ENCODE results near the gene PAPLN.

PAPLN gene

DNA sequence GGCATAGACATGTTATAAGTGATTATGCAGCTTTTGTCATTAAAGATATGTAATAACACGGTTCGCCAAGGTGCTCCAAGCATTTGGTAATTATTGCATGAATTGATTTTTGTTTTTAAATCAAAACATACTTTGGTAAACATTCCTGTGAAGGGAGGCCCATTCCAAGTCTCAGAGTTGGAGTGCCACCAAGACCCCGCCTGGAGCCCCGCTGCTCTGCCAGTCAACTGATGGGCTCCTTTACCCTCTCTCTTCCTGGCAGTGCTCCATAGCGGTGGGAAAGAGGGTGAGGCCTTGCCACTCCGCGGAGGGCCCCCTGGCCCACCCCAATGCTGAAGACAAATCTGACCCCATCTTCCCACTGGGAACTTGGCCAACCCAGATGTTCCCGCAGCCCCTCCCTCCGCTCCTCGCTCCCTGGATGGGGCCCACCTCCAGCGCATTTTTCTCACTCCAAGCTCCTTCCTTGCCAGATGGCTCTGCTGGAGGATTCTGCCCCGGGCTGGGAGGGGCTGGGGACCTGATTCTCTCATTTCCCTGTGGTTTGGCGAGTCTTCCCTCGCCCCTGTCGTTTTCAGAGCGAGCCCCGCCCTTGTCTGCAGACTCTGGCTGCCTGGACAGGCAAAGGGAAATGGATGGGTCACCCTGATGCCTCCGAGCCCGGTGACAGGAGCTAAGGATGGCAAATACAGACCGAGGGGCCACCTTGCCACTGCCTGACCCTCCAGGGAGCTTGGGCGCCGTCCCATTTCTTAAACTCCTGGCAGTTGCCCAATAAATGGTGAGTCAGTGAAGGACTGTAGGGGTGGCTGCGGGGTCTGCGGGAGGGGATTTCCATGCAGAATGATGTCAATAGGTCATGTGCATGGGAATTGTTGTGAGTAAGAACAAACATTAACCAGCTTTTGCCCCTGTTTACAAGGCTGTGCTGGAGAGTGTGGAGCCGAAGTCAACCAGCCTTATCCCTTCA is 9.2 kb upstream of the PAPLN start:
- Histone ChIP-seq H3K9me2 (replicated peaks; ENCODE audit: low read depth, low read length) (no peaks in the 10 kb centered on the region), H3K36me3 (ENCODE audit: insufficient read depth, low read length) (no peaks in the 10 kb centered on the region), H3K9me3 (ENCODE audit: insufficient read depth, low read depth, low read length) (no peaks in the 10 kb centered on the region), H3K4me3 (ENCODE audit: low read length, poor library complexity, severe bottlenecking) (no peak overlapping the region), H2AFZ (ENCODE audit: low read length) (no peak overlapping the region), H3F3A (ENCODE audit: low read depth) (no peaks in the 10 kb centered on the region), H3K9ac (ENCODE audit: low read depth, low read length, poor library complexity, severe bottlenecking) (no peak overlapping the region), H3K79me2 (ENCODE audit: insufficient read depth, low read length) (no peaks in the 10 kb centered on the region), H4K20me1 (ENCODE audit: insufficient read depth, low read length, poor library complexity, severe bottlenecking) (no peaks in the 10 kb centered on the region), H3K4me2 (ENCODE audit: low read depth, low read length, poor library complexity, severe bottlenecking) (no peak overlapping the region), H3K4me1 (ENCODE audit: insufficient read depth, low read length, poor library complexity, severe bottlenecking) (no peaks in the 10 kb centered on the region), H3K27me3 (ENCODE audit: insufficient read depth, low read length, poor library complexity, severe bottlenecking) (no peaks in the 10 kb centered on the region)
- TF ChIP-seq, protein P1, sequence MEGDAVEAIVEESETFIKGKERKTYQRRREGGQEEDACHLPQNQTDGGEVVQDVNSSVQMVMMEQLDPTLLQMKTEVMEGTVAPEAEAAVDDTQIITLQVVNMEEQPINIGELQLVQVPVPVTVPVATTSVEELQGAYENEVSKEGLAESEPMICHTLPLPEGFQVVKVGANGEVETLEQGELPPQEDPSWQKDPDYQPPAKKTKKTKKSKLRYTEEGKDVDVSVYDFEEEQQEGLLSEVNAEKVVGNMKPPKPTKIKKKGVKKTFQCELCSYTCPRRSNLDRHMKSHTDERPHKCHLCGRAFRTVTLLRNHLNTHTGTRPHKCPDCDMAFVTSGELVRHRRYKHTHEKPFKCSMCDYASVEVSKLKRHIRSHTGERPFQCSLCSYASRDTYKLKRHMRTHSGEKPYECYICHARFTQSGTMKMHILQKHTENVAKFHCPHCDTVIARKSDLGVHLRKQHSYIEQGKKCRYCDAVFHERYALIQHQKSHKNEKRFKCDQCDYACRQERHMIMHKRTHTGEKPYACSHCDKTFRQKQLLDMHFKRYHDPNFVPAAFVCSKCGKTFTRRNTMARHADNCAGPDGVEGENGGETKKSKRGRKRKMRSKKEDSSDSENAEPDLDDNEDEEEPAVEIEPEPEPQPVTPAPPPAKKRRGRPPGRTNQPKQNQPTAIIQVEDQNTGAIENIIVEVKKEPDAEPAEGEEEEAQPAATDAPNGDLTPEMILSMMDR (conservative IDR thresholded peaks at IDR 0.05; ENCODE audit: low read length), result no peak
- no peak for TF ChIP-seq EZH2phosphoT487 (IDR thresholded peaks at IDR 0.05; ENCODE audit: borderline replicate concordance)

DNA sequence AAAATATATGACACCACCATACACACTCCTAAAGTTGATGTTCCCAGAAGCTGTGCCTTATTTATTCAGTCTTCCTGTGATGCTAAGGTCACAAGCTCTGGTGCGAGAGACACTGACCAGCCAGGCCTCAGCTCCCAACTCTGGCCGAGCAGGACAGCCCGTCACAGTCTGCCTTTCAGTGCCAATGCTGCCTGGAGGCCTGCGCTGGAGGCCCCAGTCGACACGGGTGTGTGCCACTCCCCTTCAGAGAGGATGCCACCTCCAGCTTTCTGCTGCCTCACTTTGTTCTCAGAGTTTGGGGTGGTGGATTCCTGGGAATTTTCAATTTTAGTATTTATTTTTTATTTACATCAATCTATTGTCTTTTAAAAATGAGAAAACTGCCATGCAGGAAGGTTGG is 7.3 kb upstream of the PAPLN start:
- TF ChIP-seq, protein P1 (conservative IDR thresholded peaks at IDR 0.05; ENCODE audit: low read length), result no peak
- no peak for TF ChIP-seq EZH2phosphoT487 (IDR thresholded peaks at IDR 0.05; ENCODE audit: borderline replicate concordance)
- H3K27me3 ChIP-seq (ENCODE audit: insufficient read depth, low read length, poor library complexity, severe bottlenecking), result no peaks in the 10 kb centered on the region
- H3K36me3 ChIP-seq (ENCODE audit: insufficient read depth, low read length), result no peaks in the 10 kb centered on the region
- H3K4me2 ChIP-seq (ENCODE audit: low read depth, low read length, poor library complexity, severe bottlenecking), result no peak overlapping the region
- no peaks in the 10 kb centered on the region for H3K79me2 ChIP-seq (ENCODE audit: insufficient read depth, low read length)
- no peak overlapping the region for H2AFZ ChIP-seq (ENCODE audit: low read length)
- no peaks in the 10 kb centered on the region for H3F3A ChIP-seq (ENCODE audit: low read depth)
- H3K4me1 ChIP-seq (ENCODE audit: insufficient read depth, low read length, poor library complexity, severe bottlenecking), result no peaks in the 10 kb centered on the region
- H4K20me1 ChIP-seq (ENCODE audit: insufficient read depth, low read length, poor library complexity, severe bottlenecking), result no peaks in the 10 kb centered on the region
- no peaks in the 10 kb centered on the region for H3K9me2 ChIP-seq (replicated peaks; ENCODE audit: low read depth, low read length)
- no peak overlapping the region for H3K9ac ChIP-seq (ENCODE audit: low read depth, low read length, poor library complexity, severe bottlenecking)
- no peak overlapping the region for H3K4me3 ChIP-seq (ENCODE audit: low read length, poor library complexity, severe bottlenecking)
- no peaks in the 10 kb centered on the region for H3K9me3 ChIP-seq (ENCODE audit: insufficient read depth, low read depth, low read length)

DNA sequence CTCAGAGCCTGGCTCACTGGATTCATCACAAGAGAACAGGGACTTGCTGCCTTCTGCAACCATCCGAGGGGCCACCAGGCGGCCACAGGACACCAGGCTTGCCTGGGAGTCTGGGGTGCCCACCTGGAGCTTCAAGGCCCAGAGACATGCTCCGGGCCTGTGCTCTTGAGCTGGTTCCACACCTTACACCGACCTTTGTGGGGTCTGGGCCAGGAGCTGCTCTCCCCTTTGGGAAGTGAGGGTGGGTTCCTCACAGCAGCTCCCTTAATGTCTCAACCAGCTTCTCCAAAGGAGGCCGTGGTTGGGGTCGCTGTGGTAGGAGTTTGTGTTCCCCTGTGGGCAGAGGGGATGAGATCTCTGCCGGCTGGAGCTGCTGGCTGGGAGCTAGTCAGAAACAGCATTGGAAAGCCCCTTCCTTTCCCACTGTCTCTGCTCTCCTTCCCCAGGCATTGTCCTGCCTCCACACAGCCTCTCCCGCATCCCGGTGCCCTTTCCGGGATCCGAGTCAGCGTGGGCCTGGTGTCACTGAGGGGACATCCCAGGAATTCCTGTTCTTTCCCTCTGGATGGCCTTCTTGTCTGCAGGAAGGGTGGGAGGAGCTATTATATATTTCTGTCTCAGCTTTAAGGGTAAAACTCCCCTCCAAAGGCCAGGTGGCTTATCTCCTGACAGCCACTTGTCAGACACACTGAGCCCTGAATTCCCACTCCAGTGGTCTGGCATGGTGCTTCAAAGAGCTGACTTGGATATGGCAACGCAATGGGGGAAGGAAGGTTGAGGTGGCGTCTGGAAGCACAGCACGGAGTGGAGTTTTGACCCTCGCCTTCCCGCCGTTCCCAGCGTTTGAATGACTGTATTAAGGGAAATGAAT is 5.1 kb upstream of the PAPLN start:
- Histone ChIP-seq H3K79me2 (ENCODE audit: insufficient read depth, low read length) (no peaks in the 10 kb centered on the region), H3K9ac (ENCODE audit: low read depth, low read length, poor library complexity, severe bottlenecking) (no peak overlapping the region), H3K9me2 (replicated peaks; ENCODE audit: low read depth, low read length) (no peaks in the 10 kb centered on the region), H3K4me1 (ENCODE audit: insufficient read depth, low read length, poor library complexity, severe bottlenecking) (no peaks in the 10 kb centered on the region), H3K36me3 (ENCODE audit: insufficient read depth, low read length) (no peaks in the 10 kb centered on the region), H3K27me3 (ENCODE audit: insufficient read depth, low read length, poor library complexity, severe bottlenecking) (no peaks in the 10 kb centered on the region), H3K4me2 (ENCODE audit: low read depth, low read length, poor library complexity, severe bottlenecking) (no peak overlapping the region), H3K9me3 (ENCODE audit: insufficient read depth, low read depth, low read length) (no peaks in the 10 kb centered on the region), H2AFZ (ENCODE audit: low read length) (no peak overlapping the region), H3K4me3 (ENCODE audit: low read length, poor library complexity, severe bottlenecking) (no peak overlapping the region), H3F3A (ENCODE audit: low read depth) (no peaks in the 10 kb centered on the region), H4K20me1 (ENCODE audit: insufficient read depth, low read length, poor library complexity, severe bottlenecking) (no peaks in the 10 kb centered on the region)
- TF ChIP-seq EZH2phosphoT487 (IDR thresholded peaks at IDR 0.05; ENCODE audit: borderline replicate concordance), result no peak
- TF ChIP-seq, protein P1 (conservative IDR thresholded peaks at IDR 0.05; ENCODE audit: low read length), result peak; percentile 53
